Measurements from ENCODE around the gene SLU7.

SLU7 gene

DNA sequence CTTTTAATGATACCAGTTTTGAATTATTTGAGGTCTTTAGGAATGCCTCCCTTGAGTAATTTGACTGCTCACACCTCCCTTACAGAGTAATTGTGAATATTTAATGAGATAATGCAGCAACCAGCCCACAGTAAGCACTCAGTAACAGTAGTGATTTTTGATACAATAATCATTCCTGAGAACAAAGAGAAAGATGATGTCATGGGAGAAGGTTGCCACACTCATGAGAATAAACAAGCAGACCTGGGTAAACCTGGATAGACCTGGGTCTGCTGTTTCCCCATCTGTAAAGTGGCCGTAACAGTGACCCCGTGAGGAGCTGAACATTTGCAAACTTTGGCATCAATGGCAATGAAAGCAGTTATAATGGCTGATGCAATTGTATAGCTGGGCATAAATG lies 52.7 kb downstream of the SLU7 start:
- peaks cover 7% of the 10 kb centered on the region; the same call in 1 of the 2 replicates for H3K4me1 ChIP-seq (ENCODE audit: insufficient read depth, low read length)
- WGBS: 92% methylated on average over 2 of the region's 2 CpGs

DNA sequence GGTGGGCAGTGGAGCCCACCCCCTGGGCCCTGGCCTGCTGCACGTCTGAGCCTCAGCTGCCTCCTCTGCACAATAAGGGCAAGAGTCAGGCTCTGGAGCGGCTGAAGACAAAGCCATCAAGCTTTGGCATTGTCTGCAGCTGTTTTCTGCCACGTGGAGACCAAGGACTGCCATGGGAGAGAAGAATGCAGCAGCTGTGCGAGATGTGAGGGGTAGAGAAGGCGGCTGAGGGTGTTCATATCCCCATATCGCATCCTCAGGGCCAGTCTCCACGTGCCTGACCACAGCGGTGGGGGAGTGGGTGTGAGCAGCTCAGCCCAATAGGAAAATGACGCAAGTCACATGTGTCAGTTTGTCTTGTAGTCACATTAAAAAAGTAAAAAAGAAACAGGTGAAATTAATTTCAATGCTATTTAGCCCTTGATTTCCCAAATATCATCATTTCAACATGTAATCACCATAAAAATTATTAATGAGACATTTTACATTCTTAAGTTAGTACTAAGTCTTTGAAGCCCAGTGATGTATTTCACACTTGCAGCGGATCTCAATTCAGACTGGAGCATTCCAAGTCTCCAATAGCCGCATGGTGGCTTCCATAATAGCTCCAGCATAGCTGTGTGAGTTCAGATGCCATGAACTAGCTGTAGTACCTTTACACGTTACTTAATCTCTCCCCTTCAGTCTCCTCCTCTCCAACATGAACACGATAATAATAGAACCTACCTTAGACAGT lies 55.1 kb downstream of the SLU7 start:
- Histone ChIP-seq H3K9me3 (ENCODE audit: insufficient read depth, low read depth, low read length) (no peaks in the 10 kb centered on the region), H3K9ac (ENCODE audit: low read depth, low read length) (no peak overlapping the region), H3K27ac (ENCODE audit: low read depth, low read length) (no peak overlapping the region), H3K4me1 (ENCODE audit: insufficient read depth, low read length) (peaks cover 7% of the 10 kb centered on the region; the same call in 1 of the 2 replicates), H3K27me3 (ENCODE audit: insufficient read depth, low read length) (0 out of 2 replicates have a peak, but pooled peaks cover 4% of the 10 kb centered on the region), H3K36me3 (ENCODE audit: insufficient read depth, low read length) (no peaks in the 10 kb centered on the region), H3K4me3 (ENCODE audit: low read length) (no peak overlapping the region)
- 81% methylated on average over 12 of the region's 13 CpGs for WGBS

More for the DNA sequence above, 52.7 kb downstream of the SLU7 start:
- peaks cover 27% of the 10 kb centered on the region for H3K27me3 ChIP-seq (ENCODE audit: insufficient read depth, low read length)
- H3K9ac ChIP-seq (ENCODE audit: low read depth, low read length): no peak overlapping the region
- H3K36me3 ChIP-seq (ENCODE audit: insufficient read depth, low read length): no peaks in the 10 kb centered on the region
- no peak overlapping the region for H3K27ac ChIP-seq (ENCODE audit: low read depth, low read length)
- H3K9me3 ChIP-seq (ENCODE audit: insufficient read depth, low read depth, low read length): no peaks in the 10 kb centered on the region
- H3K4me3 ChIP-seq (ENCODE audit: low read length): no peak overlapping the region

DNA sequence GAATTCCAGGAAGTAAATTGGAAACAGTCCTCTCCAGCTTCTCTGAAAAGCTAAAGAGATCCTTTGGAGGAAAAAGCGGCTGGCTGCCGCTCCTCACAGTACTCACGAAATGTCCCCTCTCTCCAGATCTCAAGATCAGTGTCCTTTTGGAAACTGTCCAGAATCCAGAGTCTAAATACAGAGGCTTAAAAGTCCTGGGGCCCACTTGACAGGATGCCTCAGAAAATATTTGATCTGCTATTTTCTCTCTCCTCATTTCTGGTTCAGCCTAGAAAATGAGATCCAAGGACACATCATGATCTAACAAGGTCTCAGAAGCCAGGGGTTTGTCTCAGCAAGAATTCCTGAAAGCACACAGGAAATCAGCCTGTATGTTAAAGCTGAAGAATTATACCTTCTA lies 55.7 kb downstream of the SLU7 start:
- Histone ChIP-seq H3K27ac (ENCODE audit: low read depth, low read length) (no peak overlapping the region), H3K4me3 (ENCODE audit: low read length) (no peak overlapping the region), H3K4me1 (ENCODE audit: insufficient read depth, low read length) (peaks cover 7% of the 10 kb centered on the region; the same call in 1 of the 2 replicates), H3K9me3 (ENCODE audit: insufficient read depth, low read depth, low read length) (no peaks in the 10 kb centered on the region), H3K36me3 (ENCODE audit: insufficient read depth, low read length) (no peaks in the 10 kb centered on the region), H3K27me3 (ENCODE audit: insufficient read depth, low read length) (no peaks in the 10 kb centered on the region), H3K9ac (ENCODE audit: low read depth, low read length) (no peak overlapping the region)
- WGBS: 92% methylated on average over 3 of the region's 3 CpGs

DNA sequence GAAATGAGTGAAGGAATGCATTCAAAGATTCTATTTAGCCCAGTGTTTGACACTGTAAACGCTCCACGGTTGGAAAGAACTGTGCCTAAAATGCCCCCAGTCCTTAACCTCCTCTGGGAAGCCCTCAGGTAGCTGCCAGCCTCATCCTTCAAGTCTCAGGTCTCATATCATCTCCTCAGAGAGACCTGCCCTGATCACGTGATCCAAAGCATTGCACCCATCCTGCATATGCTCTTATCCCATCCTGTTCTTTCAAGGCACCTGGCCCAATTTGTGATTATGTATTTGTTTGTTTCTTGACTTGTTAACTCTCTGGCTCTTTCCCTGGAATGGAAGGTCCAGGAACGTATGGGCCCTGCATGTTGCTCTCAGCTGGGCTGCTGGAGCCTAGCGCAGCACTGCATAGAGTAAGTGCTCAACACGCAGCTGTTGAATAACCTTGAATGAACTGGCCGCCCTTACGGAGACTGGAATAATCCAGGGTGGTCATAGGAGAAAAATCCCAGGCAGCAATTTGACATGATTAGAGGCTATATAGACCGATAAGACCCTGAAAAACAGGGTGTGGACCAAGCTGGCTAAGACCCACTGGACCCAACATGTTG lies 57.2 kb downstream of the SLU7 start:
- Histone ChIP-seq H3K36me3 (ENCODE audit: insufficient read depth, low read length) (no peaks in the 10 kb centered on the region), H3K27ac (ENCODE audit: low read depth, low read length) (no peak overlapping the region), H3K9ac (ENCODE audit: low read depth, low read length) (no peak overlapping the region), H3K4me3 (ENCODE audit: low read length) (no peak overlapping the region), H3K4me1 (ENCODE audit: insufficient read depth, low read length) (peaks cover 7% of the 10 kb centered on the region), H3K27me3 (ENCODE audit: insufficient read depth, low read length) (no peaks in the 10 kb centered on the region), H3K9me3 (ENCODE audit: insufficient read depth, low read depth, low read length) (no peaks in the 10 kb centered on the region)
- 94% methylated on average over 9 of the region's 9 CpGs for WGBS

DNA sequence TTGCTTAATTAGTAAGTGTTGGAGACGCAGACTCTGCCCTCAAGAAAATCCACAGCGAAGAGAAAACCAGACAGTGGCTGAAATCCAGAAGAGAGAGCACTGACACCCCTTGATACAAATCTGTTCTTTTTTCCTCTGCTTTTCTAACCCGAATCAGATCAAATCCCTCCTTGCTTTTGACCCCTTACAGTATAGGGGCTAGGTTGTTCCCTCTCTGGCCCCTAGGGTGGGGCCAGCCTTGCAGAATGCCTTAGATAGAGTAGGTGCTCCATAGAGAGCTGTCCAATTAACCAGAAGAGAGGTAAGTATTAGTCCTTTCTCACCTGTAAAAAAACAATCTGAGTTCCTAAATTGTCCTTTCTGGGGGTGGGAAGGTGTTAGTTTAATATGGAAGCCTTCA lies 58.6 kb downstream of the SLU7 start:
- H3K36me3 ChIP-seq (ENCODE audit: insufficient read depth, low read length): no peaks in the 10 kb centered on the region
- WGBS: 72% methylated on average over 3 of the region's 3 CpGs
- no peak overlapping the region for H3K4me3 ChIP-seq (ENCODE audit: low read length)
- no peaks in the 10 kb centered on the region for H3K27me3 ChIP-seq (ENCODE audit: insufficient read depth, low read length)
- H3K27ac ChIP-seq (ENCODE audit: low read depth, low read length): no peak overlapping the region
- no peak overlapping the region for H3K9ac ChIP-seq (ENCODE audit: low read depth, low read length)
- H3K4me1 ChIP-seq (ENCODE audit: insufficient read depth, low read length): peaks cover 7% of the 10 kb centered on the region
- no peaks in the 10 kb centered on the region for H3K9me3 ChIP-seq (ENCODE audit: insufficient read depth, low read depth, low read length)

DNA sequence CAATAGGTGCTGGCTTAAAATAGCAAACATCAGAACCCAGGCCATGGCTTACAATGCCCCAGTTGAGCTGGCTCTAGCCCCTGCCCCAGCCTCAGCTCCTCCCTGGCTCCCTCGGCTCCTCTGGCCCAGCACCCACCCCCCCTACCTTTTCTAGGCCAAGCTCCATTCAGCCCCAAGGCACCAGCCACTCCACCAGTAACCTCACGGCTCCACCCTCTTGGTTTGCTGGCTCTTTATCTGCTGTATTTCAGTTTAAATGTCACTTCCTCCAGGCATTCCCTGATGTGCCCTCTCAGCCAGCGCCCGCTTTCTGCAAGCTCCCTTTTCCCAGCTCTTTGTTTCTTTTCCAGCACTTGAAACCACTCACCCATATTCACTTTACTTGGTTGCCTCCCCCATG lies 59.1 kb downstream of the SLU7 start:
- Histone ChIP-seq H3K9me3 (ENCODE audit: insufficient read depth, low read depth, low read length) (no peaks in the 10 kb centered on the region), H3K9ac (ENCODE audit: low read depth, low read length) (no peak overlapping the region), H3K27me3 (ENCODE audit: insufficient read depth, low read length) (no peaks in the 10 kb centered on the region), H3K36me3 (ENCODE audit: insufficient read depth, low read length) (no peaks in the 10 kb centered on the region), H3K27ac (ENCODE audit: low read depth, low read length) (no peak overlapping the region), H3K4me3 (ENCODE audit: low read length) (no peak overlapping the region), H3K4me1 (ENCODE audit: insufficient read depth, low read length) (peaks cover 7% of the 10 kb centered on the region)
- WGBS: 51% methylated on average over 4 of the region's 4 CpGs

DNA sequence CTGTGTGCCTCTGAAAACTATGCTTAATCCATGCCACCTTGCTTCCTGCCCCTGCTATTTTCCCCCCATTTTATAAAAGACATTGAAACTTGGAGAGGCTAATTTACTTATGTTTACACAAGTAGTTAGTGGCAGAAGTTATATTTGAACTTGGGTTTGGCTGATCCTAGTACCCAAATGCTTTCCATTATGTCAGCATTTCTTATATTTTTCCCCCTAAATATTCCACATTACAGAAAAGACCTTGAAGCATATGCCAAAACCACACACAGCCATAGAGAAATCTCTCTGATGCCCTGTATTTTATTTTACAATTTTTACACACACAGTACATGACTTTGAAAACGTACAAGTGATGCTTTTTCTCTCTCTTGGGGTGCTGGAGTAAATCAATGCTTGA lies 59.6 kb downstream of the SLU7 start:
- no peaks in the 10 kb centered on the region for H3K36me3 ChIP-seq (ENCODE audit: insufficient read depth, low read length)
- 30% methylated on average over 1 of the region's 1 CpG for WGBS
- no peak overlapping the region for H3K9ac ChIP-seq (ENCODE audit: low read depth, low read length)
- H3K9me3 ChIP-seq (ENCODE audit: insufficient read depth, low read depth, low read length): no peaks in the 10 kb centered on the region
- peaks cover 7% of the 10 kb centered on the region for H3K4me1 ChIP-seq (ENCODE audit: insufficient read depth, low read length)
- no peaks in the 10 kb centered on the region for H3K27me3 ChIP-seq (ENCODE audit: insufficient read depth, low read length)
- H3K27ac ChIP-seq (ENCODE audit: low read depth, low read length): no peak overlapping the region
- no peak overlapping the region for H3K4me3 ChIP-seq (ENCODE audit: low read length)

DNA sequence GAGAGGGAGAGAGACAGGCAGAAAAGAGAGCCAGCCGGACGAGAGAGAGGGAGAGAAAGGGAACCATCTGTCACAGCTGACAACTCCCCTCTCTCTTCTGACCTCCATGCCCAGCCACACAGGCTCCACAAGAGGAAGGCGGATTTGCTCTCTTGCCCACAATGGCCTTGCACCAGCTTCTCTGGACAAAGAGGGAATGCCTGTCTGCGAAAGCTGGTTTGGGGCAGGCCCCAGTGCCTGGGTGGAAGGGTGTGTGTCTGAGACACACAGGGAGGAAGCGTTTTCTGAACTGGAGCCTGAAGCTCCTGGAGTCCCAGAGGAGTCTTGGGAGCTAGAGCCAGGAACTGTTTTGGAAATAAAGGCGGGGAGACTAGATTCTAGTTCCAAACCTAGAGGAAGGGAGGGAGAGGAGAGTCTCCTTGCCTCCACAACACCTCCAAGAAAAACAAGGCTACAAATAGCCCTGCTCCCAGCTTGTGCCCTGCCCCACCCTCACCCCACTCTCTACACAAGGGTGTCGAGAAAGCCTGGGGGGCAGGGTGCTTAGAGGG lies 60.9 kb downstream of the SLU7 start:
- no peak overlapping the region for H3K27ac ChIP-seq (ENCODE audit: low read depth, low read length)
- no peak overlapping the region for H3K9ac ChIP-seq (ENCODE audit: low read depth, low read length)
- no peaks in the 10 kb centered on the region for H3K36me3 ChIP-seq (ENCODE audit: insufficient read depth, low read length)
- WGBS: 87% methylated on average over 7 of the region's 7 CpGs
- no peak overlapping the region for H3K4me3 ChIP-seq (ENCODE audit: low read length)
- H3K9me3 ChIP-seq (ENCODE audit: insufficient read depth, low read depth, low read length): no peaks in the 10 kb centered on the region
- no peaks in the 10 kb centered on the region for H3K27me3 ChIP-seq (ENCODE audit: insufficient read depth, low read length)
- H3K4me1 ChIP-seq (ENCODE audit: insufficient read depth, low read length): peaks cover 4% of the 10 kb centered on the region

DNA sequence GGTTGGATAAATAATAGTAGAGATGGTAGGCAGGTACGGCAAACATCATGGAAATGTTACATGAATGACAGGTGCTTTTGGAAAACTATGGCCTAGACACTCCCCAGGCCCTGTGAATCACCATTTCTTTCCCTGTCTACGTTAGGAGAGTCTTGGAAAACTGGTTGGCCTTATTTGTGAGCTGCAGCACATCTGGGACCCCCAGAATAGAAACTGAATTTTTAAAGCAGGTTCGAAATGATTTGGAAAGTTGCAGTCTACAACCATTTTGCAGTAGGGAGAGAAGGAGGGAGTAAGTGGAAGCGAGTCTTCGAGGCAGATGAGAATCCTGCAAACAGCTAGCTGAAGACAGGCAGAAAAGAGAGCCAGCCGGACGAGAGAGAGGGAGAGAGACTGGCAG lies 61.5 kb downstream of the SLU7 start:
- H3K4me1 ChIP-seq (ENCODE audit: insufficient read depth, low read length): peaks cover 4% of the 10 kb centered on the region

DNA sequence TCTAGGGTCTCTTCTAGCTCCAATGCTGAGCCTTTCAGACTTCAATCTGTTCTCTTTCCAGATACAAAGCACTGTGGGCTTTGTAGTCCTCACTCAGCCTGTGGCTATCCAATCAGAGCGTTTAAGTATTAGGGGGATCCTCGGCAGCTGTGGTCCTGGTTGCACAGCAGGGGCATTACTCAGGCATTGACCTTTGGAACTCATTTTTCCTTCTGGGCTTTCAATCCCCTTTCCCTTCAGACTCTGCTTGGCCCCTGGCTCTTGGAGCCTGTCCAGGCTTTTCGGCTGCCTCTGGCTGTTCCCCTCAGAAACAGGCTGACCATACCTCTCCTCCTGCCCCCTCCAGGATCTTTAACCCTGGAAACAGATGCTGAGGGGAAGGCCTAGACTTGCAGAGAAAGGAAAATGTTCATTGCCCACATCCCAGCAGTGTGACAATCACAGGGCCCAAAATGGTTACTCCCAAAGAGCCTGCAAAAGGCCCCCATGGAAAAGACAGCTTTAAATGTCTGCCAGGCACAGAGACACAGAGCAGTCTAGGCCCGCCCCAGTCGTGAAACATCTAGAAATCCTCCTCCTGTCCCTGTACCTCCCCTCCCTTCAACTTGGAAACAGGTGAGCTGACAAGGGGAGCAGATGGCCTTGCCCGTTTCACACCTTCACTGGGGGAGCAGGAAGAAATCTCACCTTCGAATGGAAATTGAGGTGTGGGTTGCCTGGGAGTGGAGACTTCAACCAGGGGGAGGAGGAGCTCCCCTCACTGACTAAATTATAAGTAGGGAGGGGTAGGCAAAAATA lies 62.1 kb downstream of the SLU7 start:
- Histone ChIP-seq H3K4me3 (ENCODE audit: low read length) (no peak overlapping the region), H3K9ac (ENCODE audit: low read depth, low read length) (no peak overlapping the region), H3K27ac (ENCODE audit: low read depth, low read length) (no peak overlapping the region), H3K27me3 (ENCODE audit: insufficient read depth, low read length) (no peaks in the 10 kb centered on the region), H3K4me1 (ENCODE audit: insufficient read depth, low read length) (peaks cover 4% of the 10 kb centered on the region), H3K9me3 (ENCODE audit: insufficient read depth, low read depth, low read length) (no peaks in the 10 kb centered on the region), H3K36me3 (ENCODE audit: insufficient read depth, low read length) (no peaks in the 10 kb centered on the region)
- 79% methylated on average over 7 of the region's 7 CpGs for WGBS

More for the DNA sequence above, 61.5 kb downstream of the SLU7 start:
- no peak overlapping the region for H3K9ac ChIP-seq (ENCODE audit: low read depth, low read length)
- H3K9me3 ChIP-seq (ENCODE audit: insufficient read depth, low read depth, low read length): no peaks in the 10 kb centered on the region
- H3K27me3 ChIP-seq (ENCODE audit: insufficient read depth, low read length): no peaks in the 10 kb centered on the region
- WGBS: 90% methylated on average over 7 of the region's 7 CpGs
- no peaks in the 10 kb centered on the region for H3K36me3 ChIP-seq (ENCODE audit: insufficient read depth, low read length)
- H3K4me3 ChIP-seq (ENCODE audit: low read length): no peak overlapping the region
- no peak overlapping the region for H3K27ac ChIP-seq (ENCODE audit: low read depth, low read length)

DNA sequence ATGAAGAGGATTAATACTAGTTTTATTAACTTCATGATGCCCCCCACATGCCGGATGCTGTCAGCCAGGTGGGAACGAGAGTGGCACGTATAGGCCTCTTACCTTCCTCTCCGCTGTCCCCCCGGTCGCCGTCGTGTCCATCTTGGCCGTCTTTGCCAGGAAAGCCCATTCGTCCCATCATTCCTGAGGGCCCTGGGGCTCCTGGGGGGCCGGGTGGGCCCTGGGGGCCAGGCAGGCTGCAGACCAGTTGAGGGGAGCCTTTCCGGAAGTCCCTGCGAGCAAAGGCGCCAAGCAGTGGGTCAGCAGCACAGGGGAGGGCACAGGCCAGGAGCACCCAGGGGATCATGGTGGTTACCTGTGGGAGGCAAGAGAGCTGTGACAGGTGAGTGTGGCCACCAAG lies 64.2 kb downstream of the SLU7 start:
- Histone ChIP-seq H3K27ac (ENCODE audit: low read depth, low read length) (no peak overlapping the region), H3K4me3 (ENCODE audit: low read length) (no peak overlapping the region), H3K9ac (ENCODE audit: low read depth, low read length) (no peak overlapping the region), H3K4me1 (ENCODE audit: insufficient read depth, low read length) (no peaks in the 10 kb centered on the region; the same call in 1 of the 2 replicates), H3K27me3 (ENCODE audit: insufficient read depth, low read length) (no peaks in the 10 kb centered on the region), H3K9me3 (ENCODE audit: insufficient read depth, low read depth, low read length) (no peaks in the 10 kb centered on the region), H3K36me3 (ENCODE audit: insufficient read depth, low read length) (no peaks in the 10 kb centered on the region)
- WGBS: 97% methylated on average over 14 of the region's 14 CpGs
